ENCODE results near the gene CHRNB2.

Gene CHRNB2

DNA sequence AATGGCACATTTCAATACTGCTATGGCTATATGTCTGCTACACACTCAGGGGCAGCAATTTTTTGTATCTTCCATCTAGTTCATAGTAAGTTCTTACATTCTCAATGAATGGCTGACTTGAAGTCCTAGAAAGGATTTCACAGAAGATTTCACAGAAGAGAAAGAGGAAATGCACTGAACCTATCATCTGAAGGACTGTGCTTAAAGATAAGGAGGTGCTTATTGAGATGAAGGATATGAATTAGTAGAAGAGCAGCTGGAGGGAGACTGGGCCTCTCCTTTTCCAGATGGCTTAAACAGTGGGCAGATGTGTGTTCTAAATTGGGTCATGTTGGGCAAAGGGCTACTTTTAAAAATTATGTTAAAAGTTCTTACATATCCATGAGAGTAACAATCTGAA is 25.8 kb downstream of the CHRNB2 start:
- peaks cover 17% of the 10 kb centered on the region; the same call in 1 of the 2 replicates for H4K20me1 ChIP-seq (ENCODE audit: insufficient read depth, low read length)
- H3K36me3 ChIP-seq (replicated peaks; ENCODE audit: low read depth, low read length): peaks cover 84% of the 10 kb centered on the region
- H3K27me3 ChIP-seq (ENCODE audit: low read depth, low read length): no peaks in the 10 kb centered on the region
- no peak overlapping the region for H2AFZ ChIP-seq (ENCODE audit: low read depth, low read length)
- H3K4me3 ChIP-seq (ENCODE audit: low read length): no peak overlapping the region
- H3K4me1 ChIP-seq (ENCODE audit: low read length): no peaks in the 10 kb centered on the region
- TF ChIP-seq EZH2phosphoT487 (IDR thresholded peaks at IDR 0.05; ENCODE audit: low read depth): no peak
- TF ChIP-seq, protein P1, sequence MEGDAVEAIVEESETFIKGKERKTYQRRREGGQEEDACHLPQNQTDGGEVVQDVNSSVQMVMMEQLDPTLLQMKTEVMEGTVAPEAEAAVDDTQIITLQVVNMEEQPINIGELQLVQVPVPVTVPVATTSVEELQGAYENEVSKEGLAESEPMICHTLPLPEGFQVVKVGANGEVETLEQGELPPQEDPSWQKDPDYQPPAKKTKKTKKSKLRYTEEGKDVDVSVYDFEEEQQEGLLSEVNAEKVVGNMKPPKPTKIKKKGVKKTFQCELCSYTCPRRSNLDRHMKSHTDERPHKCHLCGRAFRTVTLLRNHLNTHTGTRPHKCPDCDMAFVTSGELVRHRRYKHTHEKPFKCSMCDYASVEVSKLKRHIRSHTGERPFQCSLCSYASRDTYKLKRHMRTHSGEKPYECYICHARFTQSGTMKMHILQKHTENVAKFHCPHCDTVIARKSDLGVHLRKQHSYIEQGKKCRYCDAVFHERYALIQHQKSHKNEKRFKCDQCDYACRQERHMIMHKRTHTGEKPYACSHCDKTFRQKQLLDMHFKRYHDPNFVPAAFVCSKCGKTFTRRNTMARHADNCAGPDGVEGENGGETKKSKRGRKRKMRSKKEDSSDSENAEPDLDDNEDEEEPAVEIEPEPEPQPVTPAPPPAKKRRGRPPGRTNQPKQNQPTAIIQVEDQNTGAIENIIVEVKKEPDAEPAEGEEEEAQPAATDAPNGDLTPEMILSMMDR (IDR thresholded peaks at IDR 0.05; ENCODE audit: low read depth, low read length): no peak
- no peak overlapping the region for H3K27ac ChIP-seq (ENCODE audit: low read length)
- peaks cover 7% of the 10 kb centered on the region for H3K79me2 ChIP-seq (ENCODE audit: low read length)
- no peak overlapping the region for H3K4me2 ChIP-seq (ENCODE audit: low read length)
- H3K9me3 ChIP-seq (ENCODE audit: insufficient read depth, low read length): no peaks in the 10 kb centered on the region
- H3K9ac ChIP-seq (ENCODE audit: low read length): no peak overlapping the region

DNA sequence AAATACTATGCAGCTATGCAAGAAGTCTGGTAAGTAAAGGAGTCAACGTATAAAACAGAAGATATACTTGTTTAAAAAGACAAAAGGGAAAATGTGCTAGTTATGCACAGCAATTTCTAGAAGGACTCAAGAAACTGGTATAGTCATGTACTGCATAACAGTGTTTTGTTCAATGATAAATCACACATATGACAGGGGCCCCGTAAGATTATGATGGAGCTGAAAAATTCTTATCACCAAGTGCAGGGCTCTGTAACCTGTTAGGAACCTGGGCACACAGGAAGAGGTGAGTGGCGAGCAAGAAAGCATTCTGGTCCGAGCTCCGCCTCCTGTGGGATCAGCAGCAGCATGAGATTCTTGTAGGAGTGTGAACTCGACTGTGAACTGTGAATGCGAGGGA is 27.2 kb downstream of the CHRNB2 start:
- Histone ChIP-seq H3K36me3 (replicated peaks; ENCODE audit: low read depth, low read length) (peaks cover 81% of the 10 kb centered on the region), H3K79me2 (ENCODE audit: low read length) (peaks cover 21% of the 10 kb centered on the region), H3K4me3 (ENCODE audit: low read length) (no peak overlapping the region), H3K9ac (ENCODE audit: low read length) (no peak overlapping the region), H3K27ac (ENCODE audit: low read length) (no peak overlapping the region), H3K4me1 (ENCODE audit: low read length) (no peaks in the 10 kb centered on the region), H2AFZ (ENCODE audit: low read depth, low read length) (no peak overlapping the region), H3K4me2 (ENCODE audit: low read length) (no peak overlapping the region), H3K9me3 (ENCODE audit: insufficient read depth, low read length) (no peaks in the 10 kb centered on the region), H3K27me3 (ENCODE audit: low read depth, low read length) (no peaks in the 10 kb centered on the region), H4K20me1 (ENCODE audit: insufficient read depth, low read length) (peaks cover 32% of the 10 kb centered on the region)
- TF ChIP-seq, protein P1 (IDR thresholded peaks at IDR 0.05; ENCODE audit: low read depth, low read length): no peak
- no peak for TF ChIP-seq EZH2phosphoT487 (IDR thresholded peaks at IDR 0.05; ENCODE audit: low read depth)

DNA sequence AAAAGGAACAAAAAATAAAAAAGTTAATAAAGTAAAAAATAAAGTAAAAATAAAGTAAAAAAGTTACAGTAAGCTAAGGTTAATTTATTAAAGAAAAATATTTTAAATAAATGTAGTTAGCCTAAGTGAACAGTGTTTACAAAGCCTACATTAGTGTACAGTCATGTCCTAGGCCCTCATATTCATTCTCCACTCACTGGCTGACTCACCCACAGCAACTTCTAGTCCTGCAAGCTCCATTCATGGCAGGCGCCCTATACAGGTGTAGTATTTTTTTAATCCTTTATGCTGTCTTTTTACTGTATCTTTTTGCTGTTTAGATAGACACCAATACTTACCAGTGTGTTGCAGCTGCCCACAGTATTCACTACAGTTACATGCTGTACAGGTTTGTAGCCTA is 28.0 kb downstream of the CHRNB2 start:
- Histone ChIP-seq H3K9ac (ENCODE audit: low read length) (no peak overlapping the region), H3K27me3 (ENCODE audit: low read depth, low read length) (no peaks in the 10 kb centered on the region), H3K79me2 (ENCODE audit: low read length) (peaks cover 27% of the 10 kb centered on the region)

DNA sequence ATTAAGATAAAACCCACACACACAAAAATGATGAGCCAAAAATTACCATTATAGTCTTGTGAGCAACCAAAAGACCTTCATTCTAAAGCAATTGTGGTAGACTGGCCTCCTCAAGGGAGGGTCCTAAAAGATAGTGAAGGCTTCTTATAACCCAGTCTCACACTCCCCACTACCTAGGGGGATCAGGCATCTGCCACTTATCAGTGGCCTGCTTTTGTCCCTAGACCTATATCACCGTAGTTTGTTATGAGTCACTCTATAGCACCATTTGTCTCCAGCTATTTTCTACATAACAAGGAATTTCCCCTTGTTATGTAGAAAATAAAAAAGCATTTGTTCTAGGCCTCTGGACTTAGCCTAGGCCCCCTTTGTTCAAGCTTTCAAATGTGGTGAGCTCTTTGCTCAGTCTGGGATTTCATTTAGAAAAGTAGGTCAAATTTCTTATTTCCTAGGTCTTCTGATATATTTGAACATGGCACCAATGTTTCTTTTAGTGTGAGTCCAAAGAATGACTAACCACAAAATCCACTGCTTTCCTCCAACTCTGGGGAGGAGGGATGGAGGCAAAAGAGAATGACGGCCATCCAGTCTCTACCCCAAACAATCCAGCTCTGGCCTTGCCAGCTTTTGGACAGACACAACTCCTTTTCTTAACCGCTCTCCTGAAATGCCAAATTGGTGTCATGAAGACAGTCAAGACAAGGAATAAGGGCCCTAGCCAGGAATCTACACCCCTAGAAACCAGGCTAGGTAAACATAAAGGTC is 31.5 kb downstream of the CHRNB2 start:
- Histone ChIP-seq H3K79me2 (ENCODE audit: low read length) (peaks cover 57% of the 10 kb centered on the region), H3K9me3 (ENCODE audit: insufficient read depth, low read length) (no peaks in the 10 kb centered on the region), H3K27ac (ENCODE audit: low read length) (no peak overlapping the region), H3K27me3 (ENCODE audit: low read depth, low read length) (no peaks in the 10 kb centered on the region), H3K36me3 (replicated peaks; ENCODE audit: low read depth, low read length) (peaks cover 77% of the 10 kb centered on the region), H3K4me3 (ENCODE audit: low read length) (no peak overlapping the region), H3K9ac (ENCODE audit: low read length) (no peak overlapping the region), H4K20me1 (ENCODE audit: insufficient read depth, low read length) (peaks cover 64% of the 10 kb centered on the region), H3K4me1 (ENCODE audit: low read length) (no peaks in the 10 kb centered on the region), H2AFZ (ENCODE audit: low read depth, low read length) (no peak overlapping the region), H3K4me2 (ENCODE audit: low read length) (no peak overlapping the region)
- TF ChIP-seq, protein P1 (IDR thresholded peaks at IDR 0.05; ENCODE audit: low read depth, low read length): no peak
- no peak for TF ChIP-seq EZH2phosphoT487 (IDR thresholded peaks at IDR 0.05; ENCODE audit: low read depth)

More for the DNA sequence above, 28.0 kb downstream of the CHRNB2 start:
- H3K27ac ChIP-seq (ENCODE audit: low read length): no peak overlapping the region
- no peaks in the 10 kb centered on the region for H3K4me1 ChIP-seq (ENCODE audit: low read length)
- no peaks in the 10 kb centered on the region for H3K9me3 ChIP-seq (ENCODE audit: insufficient read depth, low read length)
- H2AFZ ChIP-seq (ENCODE audit: low read depth, low read length): no peak overlapping the region
- TF ChIP-seq, protein P1 (IDR thresholded peaks at IDR 0.05; ENCODE audit: low read depth, low read length): no peak
- TF ChIP-seq EZH2phosphoT487 (IDR thresholded peaks at IDR 0.05; ENCODE audit: low read depth): no peak
- peaks cover 75% of the 10 kb centered on the region for H3K36me3 ChIP-seq (replicated peaks; ENCODE audit: low read depth, low read length)
- H3K4me2 ChIP-seq (ENCODE audit: low read length): no peak overlapping the region
- no peak overlapping the region for H3K4me3 ChIP-seq (ENCODE audit: low read length)
- H4K20me1 ChIP-seq (ENCODE audit: insufficient read depth, low read length): peaks cover 36% of the 10 kb centered on the region

All from OCI-LY3 (cell line).